Measurements from ENCODE around the gene KCNQ1OT1.

- TF ChIP-seq, protein P1, sequence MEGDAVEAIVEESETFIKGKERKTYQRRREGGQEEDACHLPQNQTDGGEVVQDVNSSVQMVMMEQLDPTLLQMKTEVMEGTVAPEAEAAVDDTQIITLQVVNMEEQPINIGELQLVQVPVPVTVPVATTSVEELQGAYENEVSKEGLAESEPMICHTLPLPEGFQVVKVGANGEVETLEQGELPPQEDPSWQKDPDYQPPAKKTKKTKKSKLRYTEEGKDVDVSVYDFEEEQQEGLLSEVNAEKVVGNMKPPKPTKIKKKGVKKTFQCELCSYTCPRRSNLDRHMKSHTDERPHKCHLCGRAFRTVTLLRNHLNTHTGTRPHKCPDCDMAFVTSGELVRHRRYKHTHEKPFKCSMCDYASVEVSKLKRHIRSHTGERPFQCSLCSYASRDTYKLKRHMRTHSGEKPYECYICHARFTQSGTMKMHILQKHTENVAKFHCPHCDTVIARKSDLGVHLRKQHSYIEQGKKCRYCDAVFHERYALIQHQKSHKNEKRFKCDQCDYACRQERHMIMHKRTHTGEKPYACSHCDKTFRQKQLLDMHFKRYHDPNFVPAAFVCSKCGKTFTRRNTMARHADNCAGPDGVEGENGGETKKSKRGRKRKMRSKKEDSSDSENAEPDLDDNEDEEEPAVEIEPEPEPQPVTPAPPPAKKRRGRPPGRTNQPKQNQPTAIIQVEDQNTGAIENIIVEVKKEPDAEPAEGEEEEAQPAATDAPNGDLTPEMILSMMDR (IDR thresholded peaks at IDR 0.05; ENCODE audit: low read depth, low read length, missing input control), result no peak
- TF ChIP-seq, protein P2, sequence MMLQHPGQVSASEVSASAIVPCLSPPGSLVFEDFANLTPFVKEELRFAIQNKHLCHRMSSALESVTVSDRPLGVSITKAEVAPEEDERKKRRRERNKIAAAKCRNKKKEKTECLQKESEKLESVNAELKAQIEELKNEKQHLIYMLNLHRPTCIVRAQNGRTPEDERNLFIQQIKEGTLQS (IDR thresholded peaks at IDR 0.05), result no peak
- no peak for TF ChIP-seq REST (IDR thresholded peaks at IDR 0.05)
- TF ChIP-seq JUND (IDR thresholded peaks at IDR 0.05), result no peak
- TF ChIP-seq, protein P3, sequence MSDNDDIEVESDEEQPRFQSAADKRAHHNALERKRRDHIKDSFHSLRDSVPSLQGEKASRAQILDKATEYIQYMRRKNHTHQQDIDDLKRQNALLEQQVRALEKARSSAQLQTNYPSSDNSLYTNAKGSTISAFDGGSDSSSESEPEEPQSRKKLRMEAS (IDR thresholded peaks at IDR 0.05), result no peak
- no peak for TF ChIP-seq GABPA (IDR thresholded peaks at IDR 0.05 in 1 of 2, conservative IDR thresholded peaks at IDR 0.05 in 1 of 2)
- no peak for TF ChIP-seq EGR1 (IDR thresholded peaks at IDR 0.05; ENCODE audit: low read depth in 2 of 2)
- TF ChIP-seq TAF1 (conservative IDR thresholded peaks at IDR 0.05), result no peak
- TF ChIP-seq RAD21 (IDR thresholded peaks at IDR 0.05), result no peak
- no peak for TF ChIP-seq SP1 (IDR thresholded peaks at IDR 0.05)
- TF ChIP-seq, protein P4, sequence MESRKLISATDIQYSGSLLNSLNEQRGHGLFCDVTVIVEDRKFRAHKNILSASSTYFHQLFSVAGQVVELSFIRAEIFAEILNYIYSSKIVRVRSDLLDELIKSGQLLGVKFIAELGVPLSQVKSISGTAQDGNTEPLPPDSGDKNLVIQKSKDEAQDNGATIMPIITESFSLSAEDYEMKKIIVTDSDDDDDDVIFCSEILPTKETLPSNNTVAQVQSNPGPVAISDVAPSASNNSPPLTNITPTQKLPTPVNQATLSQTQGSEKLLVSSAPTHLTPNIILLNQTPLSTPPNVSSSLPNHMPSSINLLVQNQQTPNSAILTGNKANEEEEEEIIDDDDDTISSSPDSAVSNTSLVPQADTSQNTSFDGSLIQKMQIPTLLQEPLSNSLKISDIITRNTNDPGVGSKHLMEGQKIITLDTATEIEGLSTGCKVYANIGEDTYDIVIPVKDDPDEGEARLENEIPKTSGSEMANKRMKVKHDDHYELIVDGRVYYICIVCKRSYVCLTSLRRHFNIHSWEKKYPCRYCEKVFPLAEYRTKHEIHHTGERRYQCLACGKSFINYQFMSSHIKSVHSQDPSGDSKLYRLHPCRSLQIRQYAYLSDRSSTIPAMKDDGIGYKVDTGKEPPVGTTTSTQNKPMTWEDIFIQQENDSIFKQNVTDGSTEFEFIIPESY (IDR thresholded peaks at IDR 0.05), result no peak
Measured at GRCh38 chr11:2558397-2558796, 141.4 kb downstream of the KCNQ1OT1 start.
